Measurements from ENCODE around the gene NT5DC2.

Gene NT5DC2

DNA sequence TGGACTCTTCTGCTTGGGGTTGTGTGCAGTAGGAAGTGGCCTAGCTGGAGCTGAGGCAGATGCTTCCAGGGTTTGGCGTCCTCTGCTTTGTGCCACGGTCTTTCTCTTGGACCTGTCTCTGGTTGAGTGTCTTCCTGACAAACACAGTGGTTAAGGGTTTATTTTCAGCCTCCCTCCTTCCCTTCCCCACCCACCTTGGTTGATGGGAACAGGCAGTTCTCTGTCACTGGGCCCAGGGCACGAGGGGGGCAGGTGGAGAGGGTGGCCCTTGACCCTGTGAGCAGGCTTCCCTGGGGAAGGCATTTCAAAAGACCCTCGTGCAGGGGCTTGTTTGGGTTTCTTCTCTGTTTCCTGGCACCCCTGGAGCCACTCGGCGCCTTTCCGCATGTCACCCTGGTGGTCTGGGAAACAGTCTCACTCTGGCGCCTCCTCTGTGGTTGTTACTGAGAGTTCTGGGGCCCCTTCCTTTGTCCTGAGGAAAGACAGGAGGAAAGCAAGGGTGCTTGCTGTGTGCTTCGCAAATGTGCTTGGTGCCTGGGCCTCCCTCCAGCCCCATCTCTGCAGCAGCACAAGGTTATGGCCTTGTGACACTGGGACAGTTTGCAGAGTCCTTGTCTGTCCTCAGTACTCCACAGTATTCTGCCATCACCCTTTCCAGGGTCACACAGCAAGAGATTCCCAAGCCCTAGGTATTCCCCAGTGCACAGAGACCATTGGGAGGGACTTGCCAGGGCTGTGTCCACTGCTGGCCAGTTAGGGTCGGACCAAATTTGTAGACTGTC lies 48.8 kb downstream of the NT5DC2 start:
- DNase-seq, result no peak

DNA sequence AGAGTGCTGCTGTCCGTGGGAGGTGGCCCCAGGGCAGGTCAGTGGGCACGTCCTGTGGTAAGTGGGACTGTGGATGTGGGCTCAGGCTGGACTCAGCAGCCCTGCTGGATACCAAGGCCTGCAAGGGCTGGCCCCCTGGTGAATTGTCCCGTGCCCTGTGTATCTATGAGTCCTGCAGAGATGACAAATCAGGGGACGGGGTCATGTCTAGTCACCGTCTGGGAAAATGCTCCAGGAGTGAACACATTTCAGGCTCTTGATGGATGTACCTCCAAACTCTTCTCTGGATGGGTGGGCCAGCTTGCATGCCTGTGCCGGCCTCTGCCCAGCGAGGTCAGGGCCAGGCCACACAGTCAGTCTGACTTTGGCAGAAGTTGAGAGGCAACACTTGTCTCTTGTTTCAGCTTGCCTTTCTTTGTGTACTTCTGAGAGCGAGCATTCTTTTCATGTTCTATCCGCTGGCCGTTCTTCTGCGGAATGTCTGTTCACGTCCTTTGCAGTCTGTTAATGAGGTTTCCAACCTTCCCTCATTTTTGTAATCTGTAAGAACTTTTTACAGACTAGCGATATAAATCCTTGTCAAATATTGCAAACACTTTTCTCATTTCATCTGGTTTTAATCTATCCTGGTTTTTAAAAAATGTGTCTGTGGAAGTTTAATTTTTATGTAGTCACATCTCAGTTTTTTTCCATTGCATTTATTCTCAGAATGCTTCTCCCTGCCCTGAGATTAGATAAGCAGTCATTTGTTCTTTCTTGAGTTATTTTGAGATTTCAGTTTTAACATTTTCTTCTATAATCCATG lies 49.9 kb downstream of the NT5DC2 start:
- no peak for DNase-seq

GRCh38 chr3:52483081-52483480 lies 50.6 kb downstream of the NT5DC2 start:
- DNase-seq, result no peak

DNA sequence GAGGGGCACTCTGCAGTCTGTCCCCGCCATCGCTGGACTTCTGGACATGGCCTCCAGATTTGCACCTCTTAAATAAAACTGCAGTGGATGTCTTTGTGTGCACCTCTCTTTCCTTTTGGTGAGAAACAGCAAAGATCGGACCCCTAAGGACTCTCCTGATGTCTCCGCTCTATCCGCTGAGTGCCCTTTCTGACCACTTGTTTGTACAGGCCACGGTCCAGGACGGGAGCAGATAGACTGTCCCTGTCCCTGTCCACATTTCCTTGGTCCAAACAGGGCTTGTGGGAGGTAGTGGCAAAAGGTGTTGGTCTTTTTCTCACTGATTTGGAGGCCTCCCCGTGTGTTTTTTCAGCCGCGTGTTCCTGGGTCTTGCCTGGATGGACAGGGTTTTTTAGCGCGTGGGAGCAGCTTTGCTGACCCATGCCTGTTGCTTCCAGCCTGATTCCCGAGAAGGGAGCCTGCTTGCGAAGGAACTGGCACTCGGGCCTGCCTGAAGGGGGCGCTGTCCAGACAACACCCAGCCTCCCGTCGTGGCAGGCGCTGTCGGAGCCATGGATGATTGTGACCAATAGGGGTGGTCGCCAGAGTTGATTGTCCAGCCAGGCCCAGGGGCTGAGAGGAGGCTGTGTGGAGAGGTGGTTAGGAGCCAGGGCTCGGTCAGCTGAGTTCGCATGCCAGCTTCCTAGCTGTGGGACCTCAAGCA lies 51.7 kb downstream of the NT5DC2 start:
- no peak for DNase-seq

DNA sequence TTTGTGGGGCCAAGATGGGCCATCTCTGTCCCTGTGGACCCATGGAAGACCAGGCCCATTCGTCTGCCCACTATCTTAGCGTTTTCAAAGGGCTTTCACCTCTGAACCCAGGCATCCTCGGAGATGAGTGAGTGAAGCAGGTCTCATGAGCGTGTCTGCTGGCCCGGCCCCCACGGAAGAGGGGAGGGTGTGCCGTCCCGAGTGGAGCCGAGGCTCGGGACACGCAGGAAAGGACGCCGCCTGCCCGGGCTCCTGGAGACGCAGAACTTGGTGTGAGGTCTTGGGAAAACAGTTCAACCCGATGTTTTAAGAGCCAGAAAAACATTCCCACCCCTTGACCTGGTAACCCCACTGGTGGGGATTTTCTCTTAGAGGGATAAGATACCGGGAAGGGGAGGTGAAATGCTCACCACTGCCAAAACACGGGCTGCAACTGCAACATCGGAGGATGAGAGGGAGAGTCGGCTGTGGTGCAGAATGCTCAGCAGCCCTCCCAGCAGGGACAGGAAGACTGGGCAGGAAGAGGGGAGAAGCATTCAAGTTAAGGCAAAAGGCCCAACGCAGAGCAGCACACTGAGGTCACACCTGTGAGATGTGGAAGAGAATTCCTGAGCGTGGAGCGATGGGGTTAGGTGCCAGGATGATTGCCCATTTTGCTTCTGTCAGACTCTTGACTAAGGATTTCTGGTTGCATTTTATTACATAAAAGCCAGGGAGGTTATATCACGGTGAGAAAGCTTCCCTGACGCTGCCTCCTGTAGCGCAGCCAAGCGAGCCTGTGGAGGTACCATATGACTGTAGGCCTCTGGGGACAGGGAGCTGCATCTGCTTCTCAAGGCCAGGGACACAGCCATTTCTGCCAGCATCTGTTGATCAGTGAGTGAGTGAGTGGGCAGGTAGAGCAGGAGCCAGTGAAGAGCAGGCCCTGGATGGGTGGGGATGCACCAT lies 52.6 kb downstream of the NT5DC2 start:
- DNase-seq, result no peak

- no peak for DNase-seq
These were observed 53.6 kb downstream of the NT5DC2 start for GRCh38 chr3:52479877-52480575.

- no peak for DNase-seq
These were observed 54.4 kb downstream of the NT5DC2 start for GRCh38 chr3:52479037-52479876.

- DNase-seq, result no peak
These were observed 55.9 kb downstream of the NT5DC2 start for GRCh38 chr3:52477796-52478095.

- DNase-seq, result no peak
These were observed 56.4 kb downstream of the NT5DC2 start for GRCh38 chr3:52477076-52477795.
